HepG2 (cell line): ENCODE results near the gene ZNF512B. TPM values are rescaled to one million over a fixed set of nuclear protein-coding genes. Genes with fewer than 3 reads are reported as not detected.
A peak's percentile ranks its signal among the peaks of the same experiment; 100 is the strongest.

Experiments used
- ATAC-seq: fragments of 200-7000 bp; cut with Tn5 transposase; 3 replicates; pipeline ENCODE4 v1.9.1; 2020; ENCODE audit warnings: mild to moderate bottlenecking, moderate library complexity
- BruUV-seq: library from RNA; stranded (reverse); fragments of 400-500 nt; replicated peaks from 2 replicates; lab custom pipeline; 2021; lab: Mats Ljungman, UMichigan
- CTCF ChIA-PET: fragments of 300-600 bp; formaldehyde crosslinking; extraction: SDS; loops from one replicate; lab custom pipeline; 2021; ENCODE audit warnings: low total read pairs, inconsistent platforms, low intra/inter-chr PET ratio; lab: Yijun Ruan, JAX
- POLR2A ChIA-PET: fragments of 350-600 bp; sonication (Branson Sonifier 250); formaldehyde crosslinking; loops from one replicate; lab custom pipeline; 2020; ENCODE audit warnings: antibody characterized with exemption, inconsistent platforms; lab: Yijun Ruan, JAX
- DNase-seq: peaks from one replicate; pipeline ENCODE4 v3.0.0-alpha.2; 2015; ENCODE audit warnings: low spot score
- FAIRE-seq: peaks from 3 replicates; lab custom pipeline; 2011; peaks lifted over from hg19 to GRCh38; lab: Jason Lieb, UNC
- H2AFZ ChIP-seq: one replicate; pipeline ENCODE4 v1.6.1; 2011; ENCODE audit warnings: low read length, inconsistent platforms
- H3K27ac ChIP-seq: fragments of 300-600 bp; 3 replicates; pipeline ENCODE4 v1.8.0; 2011; ENCODE audit warnings: mixed run types, mild to moderate bottlenecking, mixed read lengths, low read length, inconsistent platforms; ENCODE audit not compliant: insufficient read depth; ENCODE audit errors: extremely low read length
- H3K27me3 ChIP-seq, 2 experiments: fragments of 200-600 bp in 1 of 2; 2 replicates in 1 of 2; 3 replicates in 1 of 2; pipeline versions ENCODE4 v1.6.0 to v1.8.0; 2011; ENCODE audit warnings: low read length in 2 of 2, mild to moderate bottlenecking in 2 of 2, moderate library complexity in 2 of 2, inconsistent platforms in 1 of 2; ENCODE audit not compliant: insufficient read depth in 2 of 2, control insufficient read depth in 1 of 2
- H3K36me3 ChIP-seq, 2 experiments: fragments of 200-600 bp in 1 of 2; replicated peaks in 1 of 2; 2 replicates in 1 of 2; 3 replicates in 1 of 2; pipeline versions ENCODE4 v1.5.1 to v1.8.0; 2011; ENCODE audit warnings: low read length in 2 of 2, inconsistent platforms in 1 of 2; ENCODE audit not compliant: insufficient read depth in 2 of 2, control insufficient read depth in 1 of 2
- H3K4me1 ChIP-seq: 2 replicates; pipeline ENCODE4 v1.5.1; 2012; ENCODE audit warnings: low read length, inconsistent platforms; ENCODE audit not compliant: insufficient read depth
- H3K4me2 ChIP-seq: 2 replicates; pipeline ENCODE4 v1.6.0; 2011; ENCODE audit warnings: low read depth, low read length, inconsistent platforms
- H3K4me3 ChIP-seq, 3 experiments: fragments of 200-600 bp in 1 of 3; sonication (generic), shearing (Covaris generic) in 1 of 3; replicated peaks in 1 of 3; 2 replicates each; pipeline ENCODE4 v1.5.1; 2011 to 2016; ENCODE audit warnings: low read length in 3 of 3, inconsistent platforms in 2 of 3, low read depth in 2 of 3, mild to moderate bottlenecking in 2 of 3, control low read depth in 1 of 3, mixed read lengths in 1 of 3; ENCODE audit not compliant: insufficient read depth in 1 of 3
- H3K79me2 ChIP-seq: one replicate; pipeline ENCODE4 v1.6.1; 2011; ENCODE audit warnings: low read length, inconsistent platforms; ENCODE audit not compliant: insufficient read depth
- H3K9ac ChIP-seq: 2 replicates; pipeline ENCODE4 v1.6.0; 2011; ENCODE audit warnings: mild to moderate bottlenecking, low read depth, low read length, inconsistent platforms; ENCODE audit not compliant: insufficient read depth
- H3K9me3 ChIP-seq: 2 replicates; pipeline ENCODE4 v1.5.1; 2012; ENCODE audit warnings: mild to moderate bottlenecking, low read length
- H4K20me1 ChIP-seq: 2 replicates; pipeline ENCODE4 v1.6.0; 2011; ENCODE audit warnings: inconsistent platforms, mild to moderate bottlenecking, low read length, moderate library complexity; ENCODE audit not compliant: insufficient read depth
- ARID2 ChIP-seq: sonication (generic); formaldehyde crosslinking; IDR thresholded peaks from 2 replicates; pipeline ENCODE4 v1.8.1; 2022; ENCODE audit warnings: mild to moderate bottlenecking, missing genetic modification reagents, borderline replicate concordance
- ASH2L ChIP-seq: fragments of 300-600, 200-600 bp; sonication (generic); IDR thresholded peaks from 2 replicates; pipeline ENCODE4 v1.7.0; 2017; ENCODE audit warnings: low read depth, mild to moderate bottlenecking, moderate library complexity, mixed read lengths, low read length; ENCODE audit not compliant: insufficient read length
- GTF3A ChIP-seq: sonication (generic); formaldehyde crosslinking; conservative IDR thresholded peaks from 2 replicates; pipeline ENCODE4 v1.4.0; 2020; ENCODE audit warnings: mild to moderate bottlenecking, missing genetic modification reagents
- HMG20B ChIP-seq: conservative IDR thresholded peaks from 2 replicates; pipeline ENCODE4 v1.6.1; 2016; ENCODE audit warnings: missing genetic modification reagents, missing compliant biosample characterization
- IRF2 ChIP-seq: IDR thresholded peaks from 2 replicates; pipeline ENCODE4 v1.6.1; 2018; ENCODE audit warnings: missing genetic modification reagents, missing compliant biosample characterization
- ISX ChIP-seq: sonication (generic); formaldehyde crosslinking; conservative IDR thresholded peaks from 2 replicates; pipeline ENCODE4 v1.5.0; 2020; ENCODE audit warnings: missing genetic modification reagents
- JUND ChIP-seq: sonication (generic); formaldehyde crosslinking; IDR thresholded peaks from 2 replicates; pipeline ENCODE4 v1.8.0; 2022; ENCODE audit warnings: mild to moderate bottlenecking, missing genetic modification reagents
- NFIB ChIP-seq: sonication (generic); formaldehyde crosslinking; IDR thresholded peaks from 2 replicates; pipeline ENCODE4 v1.9.0; 2021; ENCODE audit warnings: missing genetic modification reagents, mild to moderate bottlenecking, borderline replicate concordance
- RFX1 ChIP-seq: fragments of 450-650 bp; IDR thresholded peaks from 2 replicates; pipeline ENCODE4 v1.6.1; 2017
- SAFB2 ChIP-seq: sonication (generic); formaldehyde crosslinking; IDR thresholded peaks from 2 replicates; pipeline ENCODE4 v1.5.1; 2020; ENCODE audit warnings: missing genetic modification reagents, low read depth, mild to moderate bottlenecking, borderline replicate concordance
- SP140L ChIP-seq: sonication (generic); formaldehyde crosslinking; IDR thresholded peaks from 2 replicates; pipeline ENCODE4 v1.4.0; 2020; ENCODE audit warnings: missing genetic modification reagents, borderline replicate concordance
- TBX2 ChIP-seq: sonication (generic); formaldehyde crosslinking; IDR thresholded peaks from 2 replicates; pipeline ENCODE4 v1.5.0; 2020; ENCODE audit warnings: missing genetic modification reagents, mild to moderate bottlenecking, borderline replicate concordance
- TIGD3 ChIP-seq: sonication (generic); formaldehyde crosslinking; IDR thresholded peaks from 2 replicates; pipeline ENCODE4 v1.5.1; 2020; ENCODE audit warnings: mild to moderate bottlenecking, missing genetic modification reagents, borderline replicate concordance
- ZNF512B ChIP-seq: sonication (generic); formaldehyde crosslinking; IDR thresholded peaks from 2 replicates; pipeline ENCODE4 v1.5.1; 2020; ENCODE audit warnings: missing genetic modification reagents, mild to moderate bottlenecking, borderline replicate concordance
- ZNF687 ChIP-seq: sonication (generic); formaldehyde crosslinking; IDR thresholded peaks from 2 replicates; pipeline ENCODE4 v1.5.1; 2020; ENCODE audit warnings: mild to moderate bottlenecking, missing genetic modification reagents, moderate library complexity
- ZSCAN20 ChIP-seq: sonication (generic); formaldehyde crosslinking; IDR thresholded peaks from 2 replicates; pipeline ENCODE4 v1.4.0; 2020; ENCODE audit warnings: missing genetic modification reagents, mild to moderate bottlenecking, borderline replicate concordance
- WGBS: methylation state at CpG from one replicate; pipeline ENCODE4 v1.1.6; 2017; ENCODE audit warnings: low lambda C conversion rate; 5-methylcytosine and 5-hydroxymethylcytosine counted together
- in situ Hi-C: cut with HindIII; loops from 2 replicates; pipeline ENCODE4 v1.10.0; 2017; ENCODE audit warnings: low pct_unique_long_range_greater_than_20kb; ENCODE audit not compliant: extremely low pct_ligation_motif_present
- intact Hi-C: fragments of 100-400 bp; cut with micrococcal nuclease; formaldehyde crosslinking; loops from one replicate; pipeline ENCODE4 v1.10.0; 2022; ENCODE audit not compliant: unreplicated experiment
- polyA plus RNA-seq, 8 experiments: library from polyadenylated mRNA; depleted of rRNA in 3 of 8; stranded (reverse) in 7 of 8; unstranded in 1 of 8; fragments of >200 nt; fragmentation: Illumina TruSeq in 4 of 8; extraction: Trizol in 4 of 8; gene quantifications; 2 replicates each; pipeline versions ENCODE4 v1.2.1 to v1.2.3, GENCODE V29; 2011 to 2016; ENCODE audit warnings: low read depth in 4 of 8, missing spikeins in 1 of 8, mixed read lengths in 1 of 8; ENCODE audit not compliant: insufficient read depth in 1 of 8
- total RNA-seq, 5 experiments: library from RNA; depleted of rRNA; stranded (reverse); fragments of >200 nt; fragmentation: Illumina TruSeq; extraction: Trizol; gene quantifications; 2 replicates each; pipeline ENCODE4 v1.2.3, GENCODE V29; 2016; ENCODE audit warnings: low read depth in 1 of 5

Gene ZNF512B
- total and polyA plus RNA-seq, 2 of the 13 experiments (the other 11 are each of a cell fraction or from before 2014, with no cell fraction given), result 11.5 to 30.6 TPM

GRCh38 chr20:63955281-63955826 lies 14.4 kb downstream of the ZNF512B start:
- no peaks in the 10 kb centered on the region for H3K27me3 ChIP-seq
- peak overlapping the region; percentile 97 for H3K4me2 ChIP-seq
- H3K9ac ChIP-seq, result peak overlapping the region; percentile 100
- DNase-seq, result peak; percentile 33
- peaks cover 73% of the 10 kb centered on the region for H3K4me1 ChIP-seq
- FAIRE-seq, result no peak
- no peak overlapping the region for H2AFZ ChIP-seq
- ChIA-PET POLR2A (interaction anchor here (1.0 to 4.0 kb wide), 13 partner anchors 12 to 313 kb away, joined by 3 to 75 read pairs (median 8); partner anchors contain the start of genes OPRL1, PRPF6, RGS19 and SAMD10), CTCF (interaction anchor here (1.5 kb wide), 1 partner anchor 19 kb away, joined by 4 read pairs; no protein-coding TSS in a partner anchor)
- no peaks in the 10 kb centered on the region for H3K9me3 ChIP-seq
- intact Hi-C loops, result no loop called here
- H3K4me3 ChIP-seq, result peak overlapping the region; percentile 92 to 100 (median 99)
- WGBS, result 12% methylated on average over 5 of the region's 31 CpGs
- peak overlapping the region; percentile 99 for H3K27ac ChIP-seq
- in situ Hi-C loops, result no loop called here
- peak; percentile 15 for ATAC-seq
- H4K20me1 ChIP-seq, result peaks cover 44% of the 10 kb centered on the region
- peaks cover 51% of the 10 kb centered on the region for H3K79me2 ChIP-seq
- no TSS peak for BruUV-seq
- H3K36me3 ChIP-seq, result peaks cover 16 to 21% of the 10 kb centered on the region in 2 experiments; a peak in 4 of 5 replicates
- no peak for TF ChIP-seq SAFB2
- no peak for TF ChIP-seq ZSCAN20 (CRISPR knock-in tag)
- no peak for TF ChIP-seq SP140L (CRISPR knock-in tag)
- TF ChIP-seq ZNF687 (CRISPR knock-in tag), result no peak
- no peak for TF ChIP-seq IRF2 (CRISPR knock-in tag)
- TF ChIP-seq JUND (CRISPR knock-in tag), result no peak
- TF ChIP-seq ARID2 (CRISPR knock-in tag), result 0 out of 2 replicates have a peak, but pooled peaks have one; percentile 85
- TF ChIP-seq RFX1, result no peak
- no peak for TF ChIP-seq TBX2
- TF ChIP-seq GTF3A (CRISPR knock-in tag), result no peak
- no peak for TF ChIP-seq TIGD3 (CRISPR knock-in tag)
- TF ChIP-seq ASH2L, result peak; percentile 19
- no peak for TF ChIP-seq HMG20B
- TF ChIP-seq ZNF512B (CRISPR knock-in tag), result no peak; the same call in 1 of the 2 replicates
- TF ChIP-seq NFIB (CRISPR knock-in tag), result 0 out of 2 replicates have a peak, but pooled peaks have one; percentile 40
- TF ChIP-seq ISX (CRISPR knock-in tag), result no peak
